Lower leg skin (tissue), 4 donors: ENCODE results near the gene UPB1. TPM values are rescaled to one million over a fixed set of nuclear protein-coding genes. Genes with fewer than 3 reads are reported as not detected.
"Not testable (repeated sequence)": the region's sequence is repeated elsewhere in the genome, so short reads cannot be mapped to it uniquely, and the experiment has no call there.

Experiments used
- DNase-seq, 2 donors: peaks; one replicate each; pipeline ENCODE4 v3.0.0-alpha.2; 2019; ENCODE audit warnings: low spot score in 2 of 2
- H3K4me3 ChIP-seq: fragments of 200-600 bp; sonication (generic); 2 replicates; pipeline ENCODE4 v1.5.1; 2017; ENCODE audit warnings: mild to moderate bottlenecking, low read depth; ENCODE audit not compliant: poor library complexity, severe bottlenecking
- POLR2A ChIP-seq, 2 donors: fragments of 450-650 bp; IDR thresholded peaks; one replicate each; pipeline ENCODE4 v1.6.1; 2016 to 2017; ENCODE audit warnings: antibody characterized with exemption in 2 of 2, mild to moderate bottlenecking in 1 of 2, moderate library complexity in 1 of 2
- WGBS, 2 donors: methylation state at CpG; one replicate each; pipeline ENCODE4 v1.1.5; 2018; 5-methylcytosine and 5-hydroxymethylcytosine counted together
- intact Hi-C: fragments of 100-400 bp; cut with DNase I; formaldehyde crosslinking; loops from one replicate; pipeline ENCODE4 v1.15.0; 2023; ENCODE audit warnings: low total_unique reads
- total RNA-seq, 4 donors: library from RNA; depleted of rRNA; stranded (reverse); fragments of >200 nt; gene quantifications; one replicate each; pipeline ENCODE4 v1.1.0, GENCODE V29; 2016
- TF ChIP-seq, protein P1 (sequence below), 3 donors: fragments of 450-650 bp; IDR thresholded peaks; one replicate each; pipeline ENCODE4 v1.5.1; 2016; ENCODE audit warnings: antibody characterized with exemption in 3 of 3, mild to moderate bottlenecking in 3 of 3, moderate library complexity in 2 of 3

The UPB1 gene
- total RNA-seq, 4 donors from 2014 or later, result 0.99 to 2.1 (median 1.9) TPM

DNA sequence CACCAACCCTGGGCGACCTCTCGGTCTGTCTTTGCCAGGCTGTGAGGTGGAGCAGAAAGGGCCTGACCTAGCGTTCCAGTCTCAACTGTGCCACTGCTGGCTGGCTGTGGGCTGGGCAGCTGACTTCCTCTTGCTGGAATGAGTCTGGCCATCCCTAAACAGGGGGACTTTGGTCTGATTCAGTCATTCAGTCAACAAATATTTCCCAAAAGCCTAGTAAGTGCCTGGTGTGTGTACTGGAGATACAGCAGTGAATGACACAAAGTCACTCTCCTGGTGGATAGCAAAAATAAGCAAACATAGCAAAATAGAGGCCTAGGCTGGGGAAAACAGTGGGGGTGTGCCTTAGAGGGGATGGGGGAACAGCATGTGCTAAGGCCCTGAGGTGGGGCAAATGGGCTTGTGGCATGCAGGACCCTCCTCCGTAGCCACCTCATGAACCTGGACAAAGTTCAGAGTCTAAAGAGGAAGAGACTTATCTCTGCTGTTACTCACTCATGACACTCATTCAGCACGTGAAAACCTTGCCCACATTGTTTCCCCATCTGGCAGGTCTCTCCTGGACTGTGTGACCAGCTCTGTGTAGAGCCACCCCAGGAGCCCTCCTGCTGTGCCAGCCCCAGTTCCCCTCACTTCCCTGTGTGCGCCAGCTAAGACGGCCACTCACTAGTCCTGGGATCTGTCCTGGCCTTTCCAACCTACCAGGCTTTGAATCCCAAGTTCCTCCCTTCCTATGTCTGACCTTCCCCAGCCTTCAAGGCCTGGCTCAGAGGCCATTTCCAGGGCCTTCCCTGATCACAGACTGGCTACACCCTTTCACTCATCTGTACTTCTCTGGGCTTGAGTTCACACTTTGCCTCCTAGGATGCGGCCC, 55.1 kb downstream of the UPB1 start:
- TF ChIP-seq, protein P1, sequence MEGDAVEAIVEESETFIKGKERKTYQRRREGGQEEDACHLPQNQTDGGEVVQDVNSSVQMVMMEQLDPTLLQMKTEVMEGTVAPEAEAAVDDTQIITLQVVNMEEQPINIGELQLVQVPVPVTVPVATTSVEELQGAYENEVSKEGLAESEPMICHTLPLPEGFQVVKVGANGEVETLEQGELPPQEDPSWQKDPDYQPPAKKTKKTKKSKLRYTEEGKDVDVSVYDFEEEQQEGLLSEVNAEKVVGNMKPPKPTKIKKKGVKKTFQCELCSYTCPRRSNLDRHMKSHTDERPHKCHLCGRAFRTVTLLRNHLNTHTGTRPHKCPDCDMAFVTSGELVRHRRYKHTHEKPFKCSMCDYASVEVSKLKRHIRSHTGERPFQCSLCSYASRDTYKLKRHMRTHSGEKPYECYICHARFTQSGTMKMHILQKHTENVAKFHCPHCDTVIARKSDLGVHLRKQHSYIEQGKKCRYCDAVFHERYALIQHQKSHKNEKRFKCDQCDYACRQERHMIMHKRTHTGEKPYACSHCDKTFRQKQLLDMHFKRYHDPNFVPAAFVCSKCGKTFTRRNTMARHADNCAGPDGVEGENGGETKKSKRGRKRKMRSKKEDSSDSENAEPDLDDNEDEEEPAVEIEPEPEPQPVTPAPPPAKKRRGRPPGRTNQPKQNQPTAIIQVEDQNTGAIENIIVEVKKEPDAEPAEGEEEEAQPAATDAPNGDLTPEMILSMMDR (IDR thresholded peaks at IDR 0.05), result no peak
- no peak for TF ChIP-seq POLR2A (IDR thresholded peaks at IDR 0.05)
- intact Hi-C loops, result no loop called here
- 82% methylated on average over 8 of the region's 8 CpGs for WGBS, 2 donors
- no peak overlapping the region for H3K4me3 ChIP-seq
- no peak for DNase-seq

- 76 to 77% methylated on average over 6 of the region's 6 CpGs for WGBS, 2 donors
- DNase-seq, result no peak
- no peak overlapping the region for H3K4me3 ChIP-seq
- intact Hi-C loops, result no loop called here
- no peak for TF ChIP-seq POLR2A (IDR thresholded peaks at IDR 0.05)
- TF ChIP-seq, protein P1 (IDR thresholded peaks at IDR 0.05), result no peak
Measured at GRCh38 chr22:24550902-24551435, 55.8 kb downstream of the UPB1 start.

DNA sequence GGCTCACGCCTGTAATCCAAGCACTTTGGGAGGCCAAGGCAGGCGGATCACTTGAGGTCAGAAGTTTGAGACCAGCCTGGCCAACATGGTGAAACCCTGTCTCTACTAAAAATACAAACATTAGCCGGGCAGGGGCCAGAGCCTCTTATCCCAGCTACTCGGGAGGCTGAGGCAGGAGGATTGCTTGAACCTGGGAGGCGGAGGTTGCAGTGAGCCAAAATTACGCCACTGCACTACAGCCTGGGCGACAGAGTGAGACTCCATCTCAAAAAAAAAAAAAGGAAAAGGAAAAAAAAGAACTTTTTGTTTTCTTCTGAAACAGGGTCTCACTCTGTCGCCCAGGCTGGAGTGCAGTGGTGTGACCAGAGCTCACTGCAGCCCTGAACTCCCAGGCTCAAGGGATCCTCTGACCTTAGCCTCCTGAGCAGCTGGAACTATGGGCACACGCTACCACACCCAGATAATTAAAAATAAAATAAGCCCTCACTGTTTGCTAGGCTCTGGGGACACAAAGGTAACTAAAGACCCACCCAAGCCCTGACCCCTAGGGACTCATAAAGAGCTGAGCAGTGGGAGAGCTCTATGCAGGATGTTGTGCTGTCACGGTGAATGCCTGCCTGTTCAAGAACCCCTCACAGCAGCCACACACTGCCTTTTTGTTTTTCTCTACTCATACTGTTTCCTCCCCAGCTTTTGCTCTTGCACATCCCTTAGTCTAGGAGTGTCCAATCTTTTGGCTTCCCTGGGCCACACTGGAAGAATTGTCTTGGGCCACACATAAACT, 57.6 kb downstream of the UPB1 start:
- WGBS, 2 donors, result 81 to 91% methylated on average over 10 of the region's 10 CpGs
- H3K4me3 ChIP-seq, intact Hi-C loops, DNase-seq: not testable (repeated sequence)

GRCh38 chr22:24553597-24554312, 58.6 kb downstream of the UPB1 start:
- TF ChIP-seq POLR2A (IDR thresholded peaks at IDR 0.05), result no peak
- TF ChIP-seq, protein P1 (IDR thresholded peaks at IDR 0.05), result no peak
- DNase-seq, result peak in 1 of 2 donors; percentile 19
- H3K4me3 ChIP-seq, result peak overlapping the region; percentile 91
- 23 to 32% methylated on average over 7 to 10 of the region's 12 CpGs for WGBS, 2 donors
- intact Hi-C loops, result no loop called here

GRCh38 chr22:24554313-24555164, 59.4 kb downstream of the UPB1 start, which contains the start of gene GUCD1:
GUCD1 (minus strand) TSS chr22:24555138; CDS start chr22:24554991, 147 bp downstream.
- peak in 1 of 2 donors; percentile 34 for DNase-seq
- TF ChIP-seq, protein P1 (IDR thresholded peaks at IDR 0.05), result no peak
- no peak for TF ChIP-seq POLR2A (IDR thresholded peaks at IDR 0.05)
- 0 to 1% methylated on average over 36 to 44 of the region's 64 CpGs for WGBS, 2 donors
- intact Hi-C loops, result no loop called here
- H3K4me3 ChIP-seq, result peak within 1 kb of the TSS; percentile 91
